GM19328 (cell line): Measurements from ENCODE around the gene LCAT.
"Not testable (repeated sequence)": the region's sequence is repeated elsewhere in the genome, so short reads cannot be mapped to it uniquely, and the experiment has no call there.

ENCODE experiments used
- ATAC-seq: cut with Tn5 transposase; IDR thresholded peaks from one replicate; pipeline ENCODE4 v1.9.1; 2021; ENCODE audit warnings: mild to moderate bottlenecking, moderate library complexity; ENCODE audit not compliant: unreplicated experiment

LCAT gene

DNA sequence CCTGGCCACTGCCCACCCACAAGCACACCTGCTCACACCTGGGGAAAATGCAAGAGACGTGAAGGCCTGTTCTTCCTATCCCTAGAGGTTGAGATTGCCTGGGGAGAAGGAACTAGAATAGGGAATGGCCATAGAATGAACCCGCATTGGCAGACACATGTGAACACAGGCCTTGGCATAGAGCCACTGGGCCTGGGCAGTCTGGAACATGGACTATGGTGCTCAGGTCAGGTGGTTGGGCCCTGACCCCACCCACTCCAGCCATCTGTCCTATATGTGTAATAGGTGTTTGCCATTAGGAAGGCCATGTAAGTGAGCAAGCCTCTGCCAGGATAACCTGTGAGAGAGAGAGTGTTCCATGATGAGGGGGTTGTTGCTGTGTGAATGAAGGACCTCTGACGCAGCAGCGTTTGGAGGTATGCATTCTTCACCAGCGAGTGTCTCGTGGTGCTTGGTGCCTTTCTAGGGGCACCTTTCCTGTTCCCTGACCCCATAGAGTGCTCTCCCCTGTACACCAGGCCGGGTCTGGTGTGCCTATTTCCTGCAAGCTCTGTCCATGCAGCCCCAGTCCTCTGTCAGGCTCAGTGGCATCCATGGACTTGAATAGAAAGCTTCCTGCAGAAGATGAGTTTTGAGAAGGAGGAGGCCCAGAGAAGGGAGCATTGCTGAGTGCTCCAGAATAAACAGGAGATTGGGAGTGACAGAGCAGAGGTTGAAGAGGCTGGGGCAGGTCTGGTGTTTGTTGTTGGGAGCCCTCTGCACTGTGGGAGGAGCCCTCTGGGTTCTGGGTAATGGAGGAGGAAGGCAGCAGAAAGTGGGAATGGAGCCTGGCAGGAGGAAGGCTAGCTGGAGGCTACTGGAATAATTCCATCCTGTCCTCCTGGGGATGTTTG, 27.8 kb downstream of the LCAT start:
- no peak for ATAC-seq

GRCh38 chr16:67915496-67915769, 28.5 kb downstream of the LCAT start:
- not testable (repeated sequence) for ATAC-seq

- no peak for ATAC-seq
These were observed 29.0 kb downstream of the LCAT start for GRCh38 chr16:67914758-67915495.

DNA sequence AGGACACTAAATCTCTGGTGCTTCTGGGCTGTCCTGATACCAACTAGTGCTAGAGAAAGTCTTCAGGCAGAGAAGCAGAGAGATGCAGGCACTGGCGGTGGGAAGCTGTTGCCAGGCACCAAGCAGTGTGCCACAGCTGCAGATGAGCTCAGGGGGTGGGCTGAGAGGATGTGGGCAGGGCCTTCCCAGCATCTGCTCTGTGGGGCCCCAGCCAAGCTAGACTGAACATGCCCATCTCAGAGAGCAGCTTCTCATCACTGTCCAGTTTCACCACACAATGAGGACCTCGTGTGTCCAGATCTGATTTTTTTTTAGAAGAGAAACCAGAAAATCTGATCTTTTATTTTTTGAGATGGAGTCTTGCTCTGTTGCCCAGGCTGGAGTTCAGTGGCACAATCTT, 33.8 kb downstream of the LCAT start:
- ATAC-seq, result no peak

DNA sequence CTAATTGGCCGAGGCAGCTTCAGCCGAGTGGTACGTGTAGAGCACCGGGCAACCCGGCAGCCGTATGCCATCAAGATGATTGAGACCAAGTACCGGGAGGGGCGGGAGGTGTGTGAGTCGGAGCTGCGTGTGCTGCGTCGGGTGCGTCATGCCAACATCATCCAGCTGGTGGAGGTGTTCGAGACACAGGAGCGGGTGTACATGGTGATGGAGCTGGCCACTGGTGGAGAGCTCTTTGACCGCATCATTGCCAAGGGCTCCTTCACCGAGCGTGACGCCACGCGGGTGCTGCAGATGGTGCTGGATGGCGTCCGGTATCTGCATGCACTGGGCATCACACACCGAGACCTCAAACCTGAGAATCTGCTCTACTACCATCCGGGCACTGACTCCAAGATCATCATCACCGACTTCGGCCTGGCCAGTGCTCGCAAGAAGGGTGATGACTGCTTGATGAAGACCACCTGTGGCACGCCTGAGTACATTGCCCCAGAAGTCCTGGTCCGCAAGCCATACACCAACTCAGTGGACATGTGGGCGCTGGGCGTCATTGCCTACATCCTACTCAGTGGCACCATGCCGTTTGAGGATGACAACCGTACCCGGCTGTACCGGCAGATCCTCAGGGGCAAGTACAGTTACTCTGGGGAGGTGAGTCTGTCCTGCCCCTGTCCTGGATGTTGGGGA, 34.7 kb downstream of the LCAT start:
- ATAC-seq, result no peak

- ATAC-seq, result no peak
These were observed 36.3 kb downstream of the LCAT start for GRCh38 chr16:67907397-67908180.

- no peak for ATAC-seq
These were observed 41.1 kb downstream of the LCAT start for GRCh38 chr16:67902831-67903230.

GRCh38 chr16:67901734-67902133, 42.2 kb downstream of the LCAT start:
- no peak for ATAC-seq

DNA sequence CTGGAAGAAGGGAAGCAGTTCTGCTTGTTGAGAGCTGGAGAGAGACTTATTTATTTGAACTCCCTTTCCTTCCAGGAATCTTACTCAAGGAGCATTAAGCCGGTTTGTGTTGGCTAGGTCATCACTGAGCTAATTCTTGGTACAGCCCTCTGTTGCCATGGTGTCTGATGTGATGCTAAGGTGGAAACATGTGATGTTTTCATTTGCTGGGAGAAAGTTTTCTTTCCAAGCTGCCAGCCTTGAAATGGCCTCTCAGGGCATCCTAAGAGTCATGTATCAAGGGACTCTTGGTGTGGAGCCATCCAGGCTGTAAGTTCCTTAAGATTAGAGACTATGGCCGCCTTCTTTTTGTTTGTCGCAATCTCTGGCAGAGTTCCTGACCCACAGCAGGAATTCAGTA, 46.7 kb downstream of the LCAT start:
- no peak for ATAC-seq

- no peak for ATAC-seq
These were observed 50.0 kb downstream of the LCAT start for GRCh38 chr16:67893743-67894399.

DNA sequence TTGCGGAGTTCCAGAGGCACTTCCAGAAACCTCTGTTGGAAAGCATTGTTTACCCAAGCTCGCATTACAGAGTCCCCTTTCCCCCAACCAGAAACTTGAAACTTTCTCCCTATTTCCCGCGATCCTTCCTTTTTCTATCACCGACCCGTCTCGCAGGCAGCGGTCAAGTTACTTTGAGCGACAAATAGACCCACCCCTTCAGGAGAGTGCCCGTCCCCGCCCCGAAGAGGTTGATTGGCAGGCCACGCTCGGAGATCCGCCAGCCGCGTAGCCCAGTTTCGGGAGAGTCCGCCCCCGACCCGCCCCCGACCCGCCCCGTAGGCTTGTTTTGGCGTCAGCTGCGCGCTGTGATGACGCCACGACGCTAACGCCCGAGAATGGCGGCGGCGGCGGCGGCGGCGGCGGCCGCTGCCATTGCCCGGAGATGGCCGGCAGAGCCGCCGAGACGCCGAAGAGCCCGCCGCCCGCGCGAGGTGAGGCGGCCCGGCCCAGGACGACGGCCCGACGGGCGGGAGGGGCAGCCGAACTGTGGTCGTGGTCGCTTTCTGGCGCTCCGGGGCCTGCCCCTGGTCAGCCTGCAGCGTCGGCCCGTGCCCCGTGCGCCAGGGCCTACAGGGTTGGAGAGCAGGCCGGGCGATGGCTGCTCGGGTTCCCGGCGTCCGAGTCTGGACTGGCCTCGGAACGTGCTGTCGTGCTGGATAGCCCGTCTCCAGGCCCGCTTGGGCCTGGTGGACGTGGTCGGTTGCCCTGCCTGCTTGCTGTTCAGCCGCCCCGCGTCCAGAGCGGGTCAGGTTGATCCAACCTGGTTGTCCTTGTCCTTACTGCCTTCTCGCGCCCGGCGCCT, 50.8 kb downstream of the LCAT start, which contains the start of gene PSKH1:
Gene PSKH1, plus strand, starts transcription at position 356 of the 844 bp plus-strand sequence. CDS start 15,496 bp downstream, outside the sequence.
- peak; percentile 82 for ATAC-seq

DNA sequence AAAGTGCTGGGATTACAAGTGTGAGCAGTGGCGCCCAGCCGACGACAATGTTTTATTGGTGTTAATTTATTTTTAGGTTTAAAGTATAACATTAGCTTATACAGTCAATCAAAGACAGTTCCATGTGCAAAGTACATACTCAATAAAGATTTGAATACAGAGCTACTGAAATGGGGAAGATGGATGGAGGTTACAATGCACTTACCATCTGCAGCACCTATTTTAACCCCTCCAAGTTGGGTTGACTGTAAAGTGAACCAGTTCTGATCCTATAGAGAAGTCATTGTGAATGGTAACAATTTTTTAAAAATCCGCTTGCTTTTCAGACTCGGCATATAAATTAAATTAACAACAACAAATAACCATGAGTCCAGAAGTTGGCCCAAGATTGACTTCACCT, 51.5 kb downstream of the LCAT start:
- ATAC-seq, result no peak
